ENCODE results near the gene THOC5.
"Not testable (repeated sequence)": the region's sequence is repeated elsewhere in the genome, so short reads cannot be mapped to it uniquely, and the experiment has no call there.

- not testable (repeated sequence) for TF ChIP-seq CTCF (IDR thresholded peaks at IDR 0.05 in 2 of 3, conservative IDR thresholded peaks at IDR 0.05 in 1 of 3; ENCODE audit: borderline replicate concordance in 1 of 3, insufficient read depth in 1 of 3, low read depth in 2 of 3, low read length in 2 of 3); CEBPB (IDR thresholded peaks at IDR 0.05; ENCODE audit: low read depth); JUND (IDR thresholded peaks at IDR 0.05)
Measured at GRCh38 chr22:29597871-29598683, 44.5 kb upstream of the THOC5 start.

Data from HCT116 (cell line).